Measurements from ENCODE around the gene HSD17B3. TPM values are rescaled to one million over a fixed set of nuclear protein-coding genes. Genes with fewer than 3 reads are reported as not detected.

The HSD17B3 gene
- polyA plus RNA-seq, 1 donor (not counting 4 experiments of a cell fraction or from before 2014, with no cell fraction given), result 0.17 TPM

- no peaks in the 10 kb centered on the region for H3K79me2 ChIP-seq (ENCODE audit: control insufficient read depth, insufficient read depth, low read length)
- H3K9me1 ChIP-seq (ENCODE audit: control insufficient read depth, extremely low read depth, insufficient read depth, low read length), result no peaks in the 10 kb centered on the region
- TF ChIP-seq CTCF (optimal IDR thresholded peaks at IDR 0.05 in 1 of 3, IDR thresholded peaks at IDR 0.05 in 1 of 3, conservative IDR thresholded peaks at IDR 0.05 in 1 of 3; ENCODE audit: extremely low read depth in 1 of 3, insufficient read depth in 2 of 3, low read length in 3 of 3) (no peak), EZH2 (IDR thresholded peaks at IDR 0.05; ENCODE audit: low read length) (no peak)
- no peak for FAIRE-seq
- peak overlapping the region; percentile 16 for H3K4me2 ChIP-seq (ENCODE audit: control insufficient read depth, extremely low read depth, insufficient read depth, low read depth, low read length)
- H2AFZ ChIP-seq (ENCODE audit: control insufficient read depth, low read length), result no peak overlapping the region
- H3K9ac ChIP-seq (ENCODE audit: control insufficient read depth, extremely low read depth, insufficient read depth, low read length), result no peak overlapping the region
- no peaks in the 10 kb centered on the region for H4K20me1 ChIP-seq (ENCODE audit: control insufficient read depth, extremely low read depth, insufficient read depth, low read length)
- H3K4me1 ChIP-seq (ENCODE audit: control insufficient read depth, extremely low read depth, insufficient read depth, low read length), result peaks cover 8% of the 10 kb centered on the region
- peaks cover 79% of the 10 kb centered on the region for H3K27me3 ChIP-seq (ENCODE audit: control insufficient read depth, extremely low read depth, insufficient read depth, low read length)
- dilution Hi-C loops (cut with MboI; ENCODE audit: extremely low pct_ligation_motif_present, low sequenced_read_pairs), result no loop called here
- DNase-seq (ENCODE audit: low read depth, low spot score), result no peak
- H3K36me3 ChIP-seq (ENCODE audit: control insufficient read depth in 2 of 2, extremely low read depth in 1 of 2, insufficient read depth in 2 of 2, low read length in 2 of 2), result no peaks in the 10 kb centered on the region
- H3K9me3 ChIP-seq (ENCODE audit: control insufficient read depth, low read depth, low read length), result no peaks in the 10 kb centered on the region
- H3K4me3 ChIP-seq (ENCODE audit: control insufficient read depth in 2 of 3, extremely low read depth in 1 of 3, insufficient read depth in 2 of 3, low read depth in 1 of 3, low read length in 3 of 3), result peak overlapping the region in 1 of 3 experiments; percentile 16
- no peak overlapping the region for H3K27ac ChIP-seq (ENCODE audit: control insufficient read depth, insufficient read depth, low read length)
Measured at GRCh38 chr9:96249746-96250145, 52.2 kb downstream of the HSD17B3 start.

GRCh38 chr9:96246267-96246671 is 55.7 kb downstream of the HSD17B3 start:
- Histone ChIP-seq H3K4me3 (ENCODE audit: control insufficient read depth in 2 of 3, extremely low read depth in 1 of 3, insufficient read depth in 2 of 3, low read depth in 1 of 3, low read length in 3 of 3) (no peak overlapping the region), H3K79me2 (ENCODE audit: control insufficient read depth, insufficient read depth, low read length) (no peaks in the 10 kb centered on the region), H3K4me2 (ENCODE audit: control insufficient read depth, extremely low read depth, insufficient read depth, low read depth, low read length) (no peak overlapping the region), H3K4me1 (ENCODE audit: control insufficient read depth, extremely low read depth, insufficient read depth, low read length) (peaks cover 9% of the 10 kb centered on the region), H3K9ac (ENCODE audit: control insufficient read depth, extremely low read depth, insufficient read depth, low read length) (no peak overlapping the region), H3K9me1 (ENCODE audit: control insufficient read depth, extremely low read depth, insufficient read depth, low read length) (no peaks in the 10 kb centered on the region), H4K20me1 (ENCODE audit: control insufficient read depth, extremely low read depth, insufficient read depth, low read length) (peaks cover 5% of the 10 kb centered on the region), H2AFZ (ENCODE audit: control insufficient read depth, low read length) (no peak overlapping the region), H3K27me3 (ENCODE audit: control insufficient read depth, extremely low read depth, insufficient read depth, low read length) (peaks cover 85% of the 10 kb centered on the region), H3K9me3 (ENCODE audit: control insufficient read depth, low read depth, low read length) (no peaks in the 10 kb centered on the region), H3K27ac (ENCODE audit: control insufficient read depth, insufficient read depth, low read length) (no peak overlapping the region), H3K36me3 (ENCODE audit: control insufficient read depth in 2 of 2, extremely low read depth in 1 of 2, insufficient read depth in 2 of 2, low read length in 2 of 2) (no peaks in the 10 kb centered on the region)
- FAIRE-seq (no peak), DNase-seq (ENCODE audit: low read depth, low spot score) (no peak)
- TF ChIP-seq CTCF (optimal IDR thresholded peaks at IDR 0.05 in 1 of 3, IDR thresholded peaks at IDR 0.05 in 1 of 3, conservative IDR thresholded peaks at IDR 0.05 in 1 of 3; ENCODE audit: extremely low read depth in 1 of 3, insufficient read depth in 2 of 3, low read length in 3 of 3), result no peak
- no peak for TF ChIP-seq EZH2 (IDR thresholded peaks at IDR 0.05; ENCODE audit: low read length)
- dilution Hi-C loops (cut with MboI; ENCODE audit: extremely low pct_ligation_motif_present, low sequenced_read_pairs), result no loop called here
